ENCODE results near the gene CRLF2. TPM values are rescaled to one million over a fixed set of nuclear protein-coding genes. Genes with fewer than 3 reads are reported as not detected.
A peak's percentile ranks its signal among the peaks of the same experiment; 100 is the strongest.
"Not testable (repeated sequence)": the region's sequence is repeated elsewhere in the genome, so short reads cannot be mapped to it uniquely, and the experiment has no call there.

CRLF2 gene
- polyA plus RNA-seq, 2 of the 4 experiments (the other 2 are of a cell fraction) = 0.08 to 0.37 TPM

DNA sequence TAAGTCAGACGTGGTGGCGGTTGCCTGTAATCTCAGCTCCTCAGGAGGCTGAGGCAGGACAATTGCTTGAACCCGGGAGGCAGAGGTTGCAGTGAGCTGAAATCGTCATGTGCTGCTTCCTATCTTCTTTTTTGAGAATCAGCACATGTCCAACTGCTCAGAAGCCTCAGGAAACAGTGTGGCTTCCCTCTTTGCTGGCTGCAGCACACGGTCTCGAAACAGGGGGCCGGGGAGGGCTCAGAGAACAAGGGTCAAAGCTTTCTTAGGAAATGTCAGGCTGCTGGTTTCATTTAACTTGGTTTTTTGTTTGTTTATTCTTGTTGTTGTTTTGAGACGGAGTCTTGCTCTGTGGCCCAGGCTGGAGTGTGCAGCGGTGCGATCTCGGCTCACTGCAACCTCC, 31.3 kb downstream of the CRLF2 start:
- no peak for DNase-seq (ENCODE audit: low read depth in 1 of 2, low spot score in 1 of 2)
- Histone ChIP-seq H3K4me1 (peaks cover 6% of the 10 kb centered on the region; the same call in 2 of the 3 replicates), H3K9me3 (no peaks in the 10 kb centered on the region), H3K4me2 (no peak overlapping the region), H3K27ac (no peak overlapping the region), H3K4me3 (no peak overlapping the region)
- FAIRE-seq = no peak
- ChIA-PET POLR2A (no interaction called here), CTCF (no interaction called here)
- WGBS (ENCODE audit: missing lambda C conversion rate) = 74% methylated on average over 11 of the region's 11 CpGs
- no peak for ATAC-seq
- no peak for TF ChIP-seq CBX8 (IDR thresholded peaks at IDR 0.05)
- no peak for TF ChIP-seq RAD21 (conservative IDR thresholded peaks at IDR 0.05 in 1 of 2, IDR thresholded peaks at IDR 0.05 in 1 of 2)
- no peak for TF ChIP-seq RNF2 (IDR thresholded peaks at IDR 0.05; ENCODE audit: borderline replicate concordance, low read depth)
- no peak for TF ChIP-seq HDAC2 (IDR thresholded peaks at IDR 0.05)
- TF ChIP-seq JUN (IDR thresholded peaks at IDR 0.05) = no peak
- no peak for TF ChIP-seq FOXS1 (CRISPR knock-in tag; IDR thresholded peaks at IDR 0.05)
- TF ChIP-seq SMC3 (IDR thresholded peaks at IDR 0.05) = no peak
- TF ChIP-seq TFCP2L1 (CRISPR knock-in tag; IDR thresholded peaks at IDR 0.05) = no peak
- no peak for TF ChIP-seq EHMT2 (IDR thresholded peaks at IDR 0.05; ENCODE audit: low read depth)
- TF ChIP-seq, protein P1, sequence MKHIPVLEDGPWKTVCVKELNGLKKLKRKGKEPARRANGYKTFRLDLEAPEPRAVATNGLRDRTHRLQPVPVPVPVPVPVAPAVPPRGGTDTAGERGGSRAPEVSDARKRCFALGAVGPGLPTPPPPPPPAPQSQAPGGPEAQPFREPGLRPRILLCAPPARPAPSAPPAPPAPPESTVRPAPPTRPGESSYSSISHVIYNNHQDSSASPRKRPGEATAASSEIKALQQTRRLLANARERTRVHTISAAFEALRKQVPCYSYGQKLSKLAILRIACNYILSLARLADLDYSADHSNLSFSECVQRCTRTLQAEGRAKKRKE (CRISPR knock-in tag; IDR thresholded peaks at IDR 0.05; ENCODE audit: low read depth) = no peak

DNA sequence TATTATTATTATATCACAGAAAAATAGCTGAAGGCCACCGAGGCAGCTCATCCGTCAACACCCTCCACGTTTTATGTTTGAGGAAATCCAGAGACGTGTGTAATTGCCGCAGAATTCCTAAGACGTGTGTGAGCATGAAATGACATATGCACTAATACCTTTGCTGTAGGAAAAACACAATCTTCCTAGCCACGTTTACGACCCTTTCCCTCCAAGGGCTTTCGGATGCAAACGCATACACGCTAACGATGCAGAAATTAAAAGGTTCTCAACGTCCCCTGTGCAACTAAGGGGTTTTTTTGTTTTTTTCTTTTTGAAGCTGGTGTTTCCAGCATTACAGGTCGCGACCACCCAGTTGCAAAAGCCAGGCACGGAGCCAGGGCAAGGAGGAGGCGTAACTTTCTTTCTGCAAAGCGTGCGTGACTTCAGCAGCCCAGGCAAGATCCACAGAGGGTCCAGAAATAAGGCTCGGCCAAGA, 33.8 kb downstream of the CRLF2 start:
- 19% methylated on average over 20 of the region's 20 CpGs for WGBS (ENCODE audit: missing lambda C conversion rate)
- H3K4me2 ChIP-seq = peak overlapping the region; percentile 99

DNA sequence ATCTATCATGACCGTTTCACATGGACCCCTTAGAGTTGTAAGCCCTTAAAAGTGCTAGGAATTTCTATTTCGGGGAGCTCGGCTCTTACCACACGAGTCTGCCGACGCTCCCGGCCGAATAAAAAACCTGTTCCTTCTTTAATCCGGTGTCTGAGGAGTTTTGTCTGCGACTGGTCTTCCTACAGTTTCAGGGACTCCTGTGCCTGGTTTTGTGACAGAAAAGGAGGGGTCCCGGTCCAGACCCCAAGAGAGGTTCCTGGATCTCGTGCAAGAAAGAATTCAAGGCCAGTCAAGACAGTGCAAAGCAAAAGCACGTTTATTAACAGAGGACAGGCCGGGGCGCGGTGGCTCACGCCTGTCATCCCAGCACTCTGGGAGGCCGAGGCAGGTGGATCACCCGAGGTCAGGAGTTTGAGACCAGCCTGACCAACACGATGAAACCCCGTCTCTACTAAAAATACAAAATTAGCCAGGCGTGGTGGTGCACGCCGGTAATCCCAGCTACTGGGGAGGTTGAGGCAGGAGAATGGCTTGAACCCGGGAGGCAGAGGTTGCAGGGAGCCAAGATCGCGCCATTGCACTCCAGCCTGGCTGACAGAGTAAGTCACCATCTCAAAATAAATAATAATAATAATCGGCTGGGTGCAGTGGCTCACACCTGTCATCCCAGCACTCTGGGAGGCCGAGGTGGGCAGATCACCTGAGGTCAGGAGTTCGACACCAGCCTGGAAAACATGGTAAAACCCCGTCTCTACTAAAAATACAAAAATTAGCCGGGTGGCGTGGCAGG, 35.7 kb downstream of the CRLF2 start:
- H3K4me1 ChIP-seq; ATAC-seq; H3K27ac ChIP-seq; FAIRE-seq; H3K4me3 ChIP-seq; DNase-seq (ENCODE audit: low read depth in 1 of 2, low spot score in 1 of 2); POLR2A ChIA-PET; CTCF ChIA-PET; H3K4me2 ChIP-seq; H3K9me3 ChIP-seq: not testable (repeated sequence)
- 70% methylated on average over 33 of the region's 33 CpGs for WGBS (ENCODE audit: missing lambda C conversion rate)

More for the DNA sequence above, 33.8 kb downstream of the CRLF2 start:
- POLR2A ChIA-PET = no interaction called here
- Histone ChIP-seq H3K27ac (peak overlapping the region in 1 of 2 experiments; percentile 52; a peak in 2 of 6 replicates), H3K9me3 (no peaks in the 10 kb centered on the region), H3K4me1 (peaks cover 6% of the 10 kb centered on the region; the same call in 2 of the 3 replicates), H3K4me3 (peak overlapping the region; percentile 47)
- no peak for FAIRE-seq
- ATAC-seq = peak; percentile 62 to 72; a peak in 5 of 6 replicates
- CTCF ChIA-PET = no interaction called here
- DNase-seq (ENCODE audit: low read depth in 1 of 2, low spot score in 1 of 2) = peak in 1 of 2 experiments; percentile 62
- no peak for TF ChIP-seq RNF2 (IDR thresholded peaks at IDR 0.05; ENCODE audit: borderline replicate concordance, low read depth)
- TF ChIP-seq, protein P2, sequence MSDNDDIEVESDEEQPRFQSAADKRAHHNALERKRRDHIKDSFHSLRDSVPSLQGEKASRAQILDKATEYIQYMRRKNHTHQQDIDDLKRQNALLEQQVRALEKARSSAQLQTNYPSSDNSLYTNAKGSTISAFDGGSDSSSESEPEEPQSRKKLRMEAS (IDR thresholded peaks at IDR 0.05) = peak; percentile 31; the same call in 1 of the 2 replicates

DNA sequence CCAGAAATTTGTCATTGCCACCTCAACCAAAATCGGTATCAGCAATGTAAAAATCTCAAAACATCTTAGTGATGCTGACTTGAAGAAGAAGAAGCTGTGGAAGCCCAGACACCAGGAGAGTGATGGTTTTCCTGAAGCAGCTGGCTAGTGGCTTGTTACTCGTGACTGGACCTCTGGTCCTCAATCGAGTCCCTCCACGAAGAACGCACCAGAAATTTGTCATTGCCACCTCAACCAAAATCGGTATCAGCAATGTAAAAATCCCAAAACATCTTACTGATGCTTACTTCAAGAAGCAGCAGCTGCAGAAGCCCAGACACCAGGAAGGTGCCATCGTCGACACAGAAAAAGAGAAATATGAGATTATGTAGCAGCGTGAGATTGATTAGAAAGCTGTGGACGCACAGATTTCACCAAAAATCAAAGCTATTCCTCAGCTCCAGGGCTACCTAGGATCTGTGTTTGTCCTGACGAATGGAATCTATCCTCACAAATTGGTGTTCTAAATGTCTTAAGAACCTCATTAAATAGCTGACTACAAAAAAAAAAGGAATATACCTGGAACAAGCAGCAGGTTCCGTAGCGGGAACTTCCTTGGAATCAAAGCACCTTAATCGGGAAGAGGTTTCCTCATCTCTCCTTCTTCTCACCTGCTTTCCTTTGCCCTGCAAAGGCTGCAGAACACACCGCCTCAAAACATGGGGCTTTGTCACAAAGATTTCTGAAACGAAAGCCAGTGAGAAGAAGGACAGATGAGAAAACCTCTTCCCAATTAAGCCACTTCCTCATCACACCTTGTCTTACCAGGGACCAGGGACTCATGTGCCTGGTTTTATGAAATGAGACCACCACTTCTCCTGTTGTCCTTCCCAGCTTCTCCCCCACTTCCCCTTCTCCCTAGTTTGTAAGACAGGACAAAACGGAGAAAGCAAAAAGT, 37.6 kb downstream of the CRLF2 start:
- H3K4me1 ChIP-seq; DNase-seq (ENCODE audit: low read depth in 1 of 2, low spot score in 1 of 2); CTCF ChIA-PET; H3K9me3 ChIP-seq; ATAC-seq; H3K27ac ChIP-seq; H3K4me2 ChIP-seq; FAIRE-seq; POLR2A ChIA-PET; H3K4me3 ChIP-seq: not testable (repeated sequence)
- WGBS (ENCODE audit: missing lambda C conversion rate) = 55% methylated on average over 12 of the region's 17 CpGs

DNA sequence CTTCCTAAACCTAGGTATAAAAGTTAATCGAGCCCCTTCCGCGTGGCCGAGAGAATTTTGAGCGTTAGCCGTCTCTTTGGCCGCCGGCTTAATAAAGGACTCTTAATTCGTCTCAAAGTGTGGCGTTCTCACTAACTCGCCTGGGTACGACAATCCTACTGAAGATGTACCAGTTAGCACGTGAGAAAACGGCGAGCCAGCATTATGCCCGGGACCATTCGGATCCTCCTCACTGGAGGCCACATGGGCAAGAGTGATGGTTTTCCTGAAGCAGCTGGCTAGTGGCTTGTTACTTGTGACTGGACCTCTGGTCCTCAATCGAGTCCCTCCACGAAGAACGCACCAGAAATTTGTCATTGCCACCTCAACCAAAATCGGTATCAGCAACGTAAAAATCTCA, 39.0 kb downstream of the CRLF2 start:
- H3K27ac ChIP-seq; DNase-seq (ENCODE audit: low read depth in 1 of 2, low spot score in 1 of 2); FAIRE-seq; H3K4me2 ChIP-seq; CTCF ChIA-PET; H3K4me3 ChIP-seq; ATAC-seq; H3K4me1 ChIP-seq; POLR2A ChIA-PET; H3K9me3 ChIP-seq: not testable (repeated sequence)
- 64% methylated on average over 22 of the region's 22 CpGs for WGBS (ENCODE audit: missing lambda C conversion rate)
